ENCODE measurements around the gene HMCN1.

- no peak for TF ChIP-seq CTCF (conservative IDR thresholded peaks at IDR 0.05 in 1 of 2, IDR thresholded peaks at IDR 0.05 in 1 of 2; ENCODE audit: extremely low read depth in 1 of 2, insufficient read depth in 1 of 2, low read depth in 1 of 2, low read length in 2 of 2)
- TF ChIP-seq EZH2 (IDR thresholded peaks at IDR 0.05; ENCODE audit: borderline replicate concordance, low read length), result no peak
Observed at GRCh38 chr1:186234976-186235686, 500.9 kb downstream of the HMCN1 start.

All from mammary epithelial cell (primary cell).